Common myeloid progenitor, CD34-positive (primary cell): Measurements from ENCODE around the gene ITSN2.
A peak's percentile ranks its signal among the peaks of the same experiment; 100 is the strongest.

Source experiments
- CTCF ChIA-PET: fragments of 350-600 bp; sonication (Branson Sonifier 250); formaldehyde crosslinking; loops from one replicate; lab custom pipeline; 2021; ENCODE audit warnings: antibody characterized with exemption; lab: Charles Lee
- POLR2A ChIA-PET: fragments of 350-600 bp; sonication (Branson Sonifier 250); formaldehyde crosslinking; loops from one replicate; lab custom pipeline; 2021; ENCODE audit warnings: antibody characterized with exemption; lab: Charles Lee
- DNase-seq, 3 donors: peaks; one replicate each; pipeline versions ENCODE4 v3.0.0 to v3.0.0-alpha.2; 2013
- H3K27ac ChIP-seq, 2 experiments: 1 replicate in 1 of 2; 2 replicates in 1 of 2; pipeline ENCODE4 v1.7.0; 2013; ENCODE audit warnings: inconsistent platforms in 2 of 2, low read length in 2 of 2, mild to moderate bottlenecking in 2 of 2, low read depth in 1 of 2, moderate library complexity in 1 of 2; ENCODE audit not compliant: severe bottlenecking in 2 of 2, insufficient read depth in 1 of 2, poor library complexity in 1 of 2
- H3K27me3 ChIP-seq, 5 experiments: replicated peaks in 2 of 5; 1 replicate in 3 of 5; 2 replicates in 2 of 5; pipeline versions ENCODE4 v1.6.1 to v1.7.0; 2013; ENCODE audit warnings: low read length in 4 of 5, mild to moderate bottlenecking in 2 of 5, moderate library complexity in 2 of 5, inconsistent platforms in 1 of 5; ENCODE audit not compliant: insufficient read depth in 5 of 5, control insufficient read depth in 4 of 5
- H3K36me3 ChIP-seq, 4 experiments: 1 replicate in 2 of 4; 2 replicates in 2 of 4; pipeline versions ENCODE4 v1.6.1 to v1.7.0; 2013; ENCODE audit warnings: low read length in 3 of 4, control low read depth in 1 of 4, mild to moderate bottlenecking in 1 of 4; ENCODE audit not compliant: control insufficient read depth in 4 of 4, insufficient read depth in 4 of 4
- H3K4me1 ChIP-seq, 4 experiments: 1 replicate in 3 of 4; 2 replicates in 1 of 4; pipeline versions ENCODE4 v1.6.1 to v1.7.1; 2013; ENCODE audit warnings: low read length in 3 of 4, mild to moderate bottlenecking in 3 of 4, control low read depth in 1 of 4, inconsistent platforms in 1 of 4, moderate library complexity in 1 of 4; ENCODE audit not compliant: control insufficient read depth in 4 of 4, insufficient read depth in 4 of 4; ENCODE audit errors: control extremely low read depth in 1 of 4
- H3K4me3 ChIP-seq, 7 experiments: 1 replicate in 4 of 7; 2 replicates in 3 of 7; pipeline versions ENCODE4 v1.5.1 to v1.7.0; 2013; ENCODE audit warnings: mild to moderate bottlenecking in 7 of 7, low read length in 6 of 7, moderate library complexity in 6 of 7, inconsistent platforms in 2 of 7, low read depth in 2 of 7, control low read depth in 1 of 7; ENCODE audit not compliant: insufficient read depth in 4 of 7, control insufficient read depth in 1 of 7; ENCODE audit errors: extremely low read depth in 1 of 7
- H3K9me3 ChIP-seq, 5 experiments: 1 replicate in 4 of 5; 2 replicates in 1 of 5; pipeline versions ENCODE4 v1.6.1 to v1.7.1; 2013; ENCODE audit warnings: low read length in 4 of 5, mild to moderate bottlenecking in 2 of 5, inconsistent platforms in 1 of 5, low read depth in 1 of 5, moderate library complexity in 1 of 5; ENCODE audit not compliant: control insufficient read depth in 4 of 5, insufficient read depth in 2 of 5; ENCODE audit errors: control extremely low read depth in 1 of 5
- WGBS: methylation state at CpG from one replicate; pipeline ENCODE4 v1.1.5; 2013; ENCODE audit not compliant: insufficient coverage; 5-methylcytosine and 5-hydroxymethylcytosine counted together

ITSN2 gene

GRCh38 chr2:24329700-24330099 is 30.6 kb downstream of the ITSN2 start:
- no CpG with 5 or more reads among the region's 2 CpGs for WGBS
- peak; percentile 86 to 98 (median 93) for DNase-seq
- CTCF ChIA-PET: interaction anchor here (0.7 to 2.7 kb wide), 9 partner anchors 8 to 38 kb away, joined by 3 to 8 read pairs (median 3); no protein-coding TSS in a partner anchor

GRCh38 chr2:24328010-24328409 is 32.3 kb downstream of the ITSN2 start:
- WGBS: no CpG with 5 or more reads among the region's 3 CpGs
- Histone ChIP-seq H3K4me1 (peaks cover 12 to 50% (median 41%) of the 10 kb centered on the region in 4 experiments), H3K27ac (no peak overlapping the region), H3K9me3 (no peaks in the 10 kb centered on the region), H3K4me3 (no peak overlapping the region), H3K36me3 (peaks cover 2 to 5% (median 3%) of the 10 kb centered on the region in 4 experiments), H3K27me3 (no peaks in the 10 kb centered on the region)
- DNase-seq: peak in 1 of 3 donors; percentile 33
- POLR2A ChIA-PET: no interaction called here
- CTCF ChIA-PET: interaction anchor here (0.6 to 2.7 kb wide), 4 partner anchors 10 to 790 kb away, joined by 3 to 8 read pairs (median 6); no protein-coding TSS in a partner anchor

More at GRCh38 chr2:24329700-24330099, 30.6 kb downstream of the ITSN2 start:
- H3K27ac ChIP-seq: peak overlapping the region; percentile 50 to 69
- peaks cover 18 to 64% (median 52%) of the 10 kb centered on the region in 4 experiments for H3K4me1 ChIP-seq
- peaks cover 0 to 3% (median 1%) of the 10 kb centered on the region in 4 experiments for H3K36me3 ChIP-seq
- POLR2A ChIA-PET: interaction anchor here (1.5 kb wide), 1 partner anchor 31 kb away, joined by 8 read pairs; the partner anchor contains the start of gene ITSN2
- H3K9me3 ChIP-seq: no peaks in the 10 kb centered on the region
- no peaks in the 10 kb centered on the region for H3K27me3 ChIP-seq
- H3K4me3 ChIP-seq: peak overlapping the region in 4 of 7 experiments; percentile 7 to 62 (median 32)

DNA sequence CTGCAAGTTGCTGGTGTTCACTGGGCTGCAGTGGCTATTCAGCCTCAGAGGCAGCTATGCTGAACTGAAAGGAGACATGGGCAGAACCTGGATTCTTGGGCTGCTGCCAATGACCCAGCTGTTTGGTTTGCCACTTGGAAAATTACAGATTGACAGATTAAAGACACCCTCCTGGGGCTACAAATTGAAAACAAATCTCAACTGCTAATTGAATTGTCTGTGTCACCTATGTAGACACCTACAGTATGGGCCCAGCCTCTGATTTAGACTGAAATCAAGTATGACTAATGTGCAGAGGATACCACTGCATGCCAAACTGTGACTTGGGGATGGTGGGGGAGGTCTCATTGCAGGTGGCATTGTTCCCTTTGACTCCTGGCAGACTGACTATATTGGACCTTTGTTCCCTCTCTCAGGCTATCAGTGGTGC is 42.8 kb downstream of the ITSN2 start:
- ChIA-PET CTCF (interaction anchor here (0.9 to 1.6 kb wide), 3 partner anchors 12 to 92 kb away, joined by 3 to 5 read pairs (median 3); no protein-coding TSS in a partner anchor), POLR2A (no interaction called here)
- Histone ChIP-seq H3K4me3 (no peak overlapping the region), H3K27me3 (no peaks in the 10 kb centered on the region), H3K36me3 (peaks cover 10 to 21% (median 14%) of the 10 kb centered on the region in 4 experiments), H3K27ac (no peak overlapping the region), H3K9me3 (peaks cover 0 to 3% (median 0%) of the 10 kb centered on the region in 5 experiments), H3K4me1 (peaks cover 0 to 6% (median 2%) of the 10 kb centered on the region in 4 experiments)
- no peak for DNase-seq

- Histone ChIP-seq H3K4me1 (peaks cover 0 to 6% (median 2%) of the 10 kb centered on the region in 4 experiments), H3K27me3 (no peaks in the 10 kb centered on the region), H3K4me3 (no peak overlapping the region), H3K27ac (no peak overlapping the region), H3K36me3 (peaks cover 8 to 37% (median 17%) of the 10 kb centered on the region in 4 experiments), H3K9me3 (peaks cover 0 to 3% (median 0%) of the 10 kb centered on the region in 5 experiments)
- peak in 1 of 3 donors; percentile 32 for DNase-seq
- CTCF ChIA-PET: interaction anchor here (1.1 to 1.4 kb wide), 2 partner anchors 11 to 32 kb away, joined by 3 to 5 read pairs; no protein-coding TSS in a partner anchor
- POLR2A ChIA-PET: no interaction called here
- WGBS: 40% methylated on average over 2 of the region's 3 CpGs
These were observed 44.7 kb downstream of the ITSN2 start for GRCh38 chr2:24315669-24316068.

DNA sequence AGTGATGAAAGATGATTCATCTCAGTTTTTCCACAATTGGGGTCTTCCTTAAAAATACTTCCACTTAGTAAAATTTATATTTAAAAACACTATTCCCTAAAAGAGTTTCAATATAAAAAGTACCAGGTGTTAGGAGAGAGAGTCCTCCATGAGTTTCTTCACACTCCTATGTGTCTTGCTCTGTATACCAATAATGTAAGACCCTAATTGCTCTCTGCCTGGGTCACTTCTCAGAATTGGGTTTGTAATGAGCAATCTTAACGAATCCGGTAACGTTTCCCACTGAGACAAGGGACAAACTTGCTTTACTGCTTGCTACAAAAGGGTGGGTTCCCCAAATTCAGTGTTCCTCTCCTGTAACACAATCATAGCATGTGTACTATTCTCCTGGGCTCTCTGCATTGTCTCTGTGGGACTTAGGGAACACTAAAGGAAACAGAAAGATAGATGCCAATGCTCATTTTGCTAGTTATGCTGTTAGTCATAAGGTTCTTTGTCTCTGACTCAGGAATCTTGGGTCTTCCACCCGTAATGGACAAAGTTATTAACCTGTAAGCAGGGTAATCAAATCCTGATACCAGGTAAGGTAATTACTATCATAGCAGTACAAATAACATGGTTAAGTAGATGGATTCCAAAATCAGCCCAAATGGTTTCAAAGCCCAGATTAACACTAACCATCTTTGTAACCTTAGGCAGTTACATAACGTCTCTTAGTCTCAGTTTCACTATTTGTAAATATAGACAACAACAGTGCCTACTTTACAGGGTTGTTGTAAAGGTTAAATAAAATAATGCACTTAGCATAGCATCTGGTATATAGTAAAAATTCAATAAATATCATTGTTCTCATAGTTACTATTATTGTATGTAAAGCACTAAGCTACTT is 46.3 kb downstream of the ITSN2 start:
- POLR2A ChIA-PET: no interaction called here
- Histone ChIP-seq H3K4me3 (no peak overlapping the region), H3K36me3 (peaks cover 11 to 43% (median 20%) of the 10 kb centered on the region in 4 experiments), H3K4me1 (peaks cover 0 to 6% (median 2%) of the 10 kb centered on the region in 4 experiments), H3K9me3 (no peaks in the 10 kb centered on the region), H3K27me3 (no peaks in the 10 kb centered on the region), H3K27ac (no peak overlapping the region)
- 95% methylated on average over 3 of the region's 5 CpGs for WGBS
- no peak for DNase-seq
- CTCF ChIA-PET: no interaction called here

DNA sequence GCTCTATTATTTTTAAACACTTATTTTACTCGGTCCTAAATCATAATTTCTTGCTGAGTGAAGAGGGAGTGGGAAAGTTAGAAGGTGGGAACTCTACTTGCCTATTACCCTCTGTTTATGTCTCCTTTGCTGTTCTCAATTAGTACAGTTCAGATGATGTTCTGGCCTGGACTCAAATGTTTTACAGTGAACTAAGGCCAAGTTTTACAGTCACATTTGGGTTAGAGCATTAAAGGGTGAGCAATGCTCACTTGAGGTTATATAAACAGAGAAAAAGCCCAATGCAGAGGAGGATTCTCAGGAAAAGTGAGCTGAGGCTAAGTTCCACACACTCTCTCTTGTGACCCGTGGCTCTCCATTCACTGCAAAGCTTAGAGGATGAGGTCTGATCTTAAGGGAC is 52.4 kb downstream of the ITSN2 start:
- ChIA-PET CTCF (interaction anchor here (1.1 kb wide), 1 partner anchor 32 kb away, joined by 4 read pairs; no protein-coding TSS in a partner anchor), POLR2A (no interaction called here)
- no peaks in the 10 kb centered on the region for H3K9me3 ChIP-seq
- no peaks in the 10 kb centered on the region for H3K27me3 ChIP-seq
- H3K36me3 ChIP-seq: peaks cover 20 to 76% (median 43%) of the 10 kb centered on the region in 4 experiments
- H3K4me3 ChIP-seq: no peak overlapping the region
- no peaks in the 10 kb centered on the region for H3K4me1 ChIP-seq
- H3K27ac ChIP-seq: no peak overlapping the region
- DNase-seq: no peak
- WGBS: 100% methylated on average over 1 of the region's 2 CpGs
